ENCODE measurements around the gene VPS50.

DNA sequence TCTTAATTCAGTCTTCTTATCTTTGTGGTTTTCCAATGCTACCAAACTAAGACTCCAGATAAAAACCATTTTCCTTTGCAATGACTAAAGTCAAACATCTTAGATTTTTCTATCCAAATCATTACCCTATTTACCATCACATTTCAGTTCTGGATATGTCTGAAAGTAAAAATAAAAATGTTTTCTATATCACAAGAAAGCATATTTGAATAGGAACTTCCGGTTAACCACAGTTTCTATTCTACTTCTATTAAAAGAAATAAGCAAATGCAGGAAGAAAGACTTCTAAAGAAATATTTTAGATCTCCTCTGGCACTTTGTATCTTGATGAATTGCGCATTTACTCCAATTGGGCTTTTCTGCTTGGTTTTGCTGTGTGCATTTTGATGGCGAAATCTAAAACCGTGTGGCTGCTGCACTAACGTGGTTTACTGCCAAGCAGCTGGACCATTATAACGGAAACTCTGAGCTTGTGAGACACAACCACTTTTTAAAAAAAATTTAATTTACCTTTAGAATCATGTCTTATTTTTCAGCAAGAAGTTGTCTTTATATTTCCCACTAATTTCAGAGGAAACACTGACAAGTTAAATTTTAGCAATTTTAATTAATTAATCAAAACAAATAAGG lies 146.1 kb downstream of the VPS50 start:
- no peak for TF ChIP-seq POLR2AphosphoS5 (IDR thresholded peaks at IDR 0.05; ENCODE audit: low read depth, low read length)
- no peak for TF ChIP-seq POLR2A (IDR thresholded peaks at IDR 0.05; ENCODE audit: low read depth, low read length)
- TF ChIP-seq TAF1 (IDR thresholded peaks at IDR 0.05; ENCODE audit: low read depth, low read length) = no peak
- no peak for TF ChIP-seq PAX5 (IDR thresholded peaks at IDR 0.05; ENCODE audit: insufficient read depth, low read length, severe bottlenecking)
- no peak for TF ChIP-seq POU2F2 (IDR thresholded peaks at IDR 0.05; ENCODE audit: low read depth, low read length)
- TF ChIP-seq SPI1 (IDR thresholded peaks at IDR 0.05; ENCODE audit: low read depth, low read length) = no peak
